Epithelial cell of esophagus (primary cell): Measurements from ENCODE around the gene ST6GAL1.

Experiments
- DNase-seq: peaks from one replicate; pipeline ENCODE4 v3.0.0; 2010; ENCODE audit warnings: low read depth
- H3K4me3 ChIP-seq: 2 replicates; pipeline ENCODE4 v1.5.1; 2011; ENCODE audit warnings: mild to moderate bottlenecking, low read length, control low read depth
- CTCF ChIP-seq: IDR thresholded peaks from 2 replicates; pipeline ENCODE4 v1.5.1; 2011; ENCODE audit warnings: low read depth, mild to moderate bottlenecking, low read length, control low read depth, inconsistent platforms; ENCODE audit not compliant: insufficient read depth; ENCODE audit errors: missing control alignments

The ST6GAL1 gene

GRCh38 chr3:187039100-187039722, 108.9 kb downstream of the ST6GAL1 start:
- H3K4me3 ChIP-seq = no peak overlapping the region
- no peak for TF ChIP-seq CTCF
- no peak for DNase-seq

- TF ChIP-seq CTCF = no peak
- no peak overlapping the region for H3K4me3 ChIP-seq
- DNase-seq = no peak
Measured at GRCh38 chr3:187039723-187040414, 109.5 kb downstream of the ST6GAL1 start.

GRCh38 chr3:187040516-187041361, 110.4 kb downstream of the ST6GAL1 start:
- H3K4me3 ChIP-seq = no peak overlapping the region
- peak; percentile 73 for DNase-seq
- TF ChIP-seq CTCF = no peak

- DNase-seq = no peak
- TF ChIP-seq CTCF = no peak
- H3K4me3 ChIP-seq = no peak overlapping the region
Measured at GRCh38 chr3:187041362-187042307, 111.3 kb downstream of the ST6GAL1 start.

- no peak for TF ChIP-seq CTCF
- no peak for DNase-seq
- H3K4me3 ChIP-seq = no peak overlapping the region
Measured at GRCh38 chr3:187042346-187042745, 112.0 kb downstream of the ST6GAL1 start.

GRCh38 chr3:187042874-187043458, 112.6 kb downstream of the ST6GAL1 start:
- no peak for TF ChIP-seq CTCF
- no peak for DNase-seq
- no peak overlapping the region for H3K4me3 ChIP-seq
